Psoas muscle (tissue), 8 donors: ENCODE measurements around the gene COMMD2. TPM values are rescaled to one million over a fixed set of nuclear protein-coding genes. Genes with fewer than 3 reads are reported as not detected.
A peak's percentile ranks its signal among the peaks of the same experiment; 100 is the strongest.

ENCODE experiments used
- ATAC-seq, 4 donors: fragments of 200-7000 bp; cut with Tn5 transposase; one replicate each; pipeline ENCODE4 v1.9.1; 2020; ENCODE audit warnings: moderate library complexity in 3 of 4, mild to moderate bottlenecking in 2 of 4
- DNase-seq, 2 donors: peaks; one replicate each; pipeline ENCODE4 v3.0.0-alpha.2; 2020
- H3K27ac ChIP-seq: fragments of 200-600 bp; one replicate; pipeline ENCODE4 v1.8.0; 2022
- H3K27me3 ChIP-seq, 3 donors: fragments of 200-600 bp in 1 of 3; one replicate each; pipeline versions ENCODE4 v1.6.1 to v1.8.0; 2013 to 2022; ENCODE audit warnings: low read length in 2 of 3, mild to moderate bottlenecking in 2 of 3, moderate library complexity in 1 of 3; ENCODE audit not compliant: insufficient read depth in 3 of 3
- H3K36me3 ChIP-seq, 2 donors: fragments of 200-600 bp in 1 of 2; one replicate each; pipeline versions ENCODE4 v1.6.1 to v1.8.0; 2013 to 2022; ENCODE audit warnings: low read depth in 1 of 2, mild to moderate bottlenecking in 1 of 2, moderate library complexity in 1 of 2; ENCODE audit not compliant: insufficient read depth in 1 of 2
- H3K4me1 ChIP-seq: fragments of 200-600 bp; one replicate; pipeline ENCODE4 v1.8.0; 2022
- H3K4me3 ChIP-seq: fragments of 200-600 bp; one replicate; pipeline ENCODE4 v1.8.0; 2022; ENCODE audit warnings: mild to moderate bottlenecking
- H3K9me3 ChIP-seq: fragments of 200-600 bp; one replicate; pipeline ENCODE4 v1.8.0; 2022
- WGBS, 3 donors: extraction: QIAGEN DNeasy Blood & Tissue Kit; methylation state at CpG; one replicate each; pipeline versions ENCODE4 v1.1.6 to v1.1.7; 2013; 5-methylcytosine and 5-hydroxymethylcytosine counted together
- intact Hi-C, 2 donors: fragments of 100-400 bp; cut with DNase I; formaldehyde crosslinking; loops; one replicate each; pipeline versions ENCODE4 v1.11.0 to v1.14.2; 2022
- polyA plus RNA-seq, 3 donors: library from polyadenylated mRNA; stranded (reverse); fragments of 200-250 nt; gene quantifications; one replicate each; pipeline ENCODE4 v1.2.3, GENCODE V29; 2013
- total RNA-seq, 4 donors: library from RNA; stranded (reverse); fragmentation: NEBNext Ultra II Directional in 2 of 4; extraction: Animal tissue kit (Norgen Biotek cat#: 25700) in 2 of 4; gene quantifications; one replicate each; pipeline versions ENCODE4 v1.2.1 to v1.2.4, GENCODE V29; 2021 to 2023
- TF ChIP-seq, protein P1 (sequence below): fragments of 200-600 bp; IDR thresholded peaks from one replicate; pipeline ENCODE4 v1.8.0; 2022; ENCODE audit warnings: antibody characterized with exemption
- donor health status: healthy with polysubstance abuse.
- donor health status: DM: no; HTN: no; CAD: no; lungs with moderate emphysema.
- donor health status: Bipolar disorder and iron deficiency.
- donor health status: healthy.
- donor health status: DM: yes; HTN: yes; CAD: no.
- donor health status: DM: no; HTN: no; CAD: no.
- donor health status: DM: no; HTN: no; CAD: no.
- donor health status: DM: yes; HTN: yes; CAD: no.

The COMMD2 gene
- total and polyA plus RNA-seq, 7 donors: 7.7 to 22.8 (median 14.1) TPM

DNA sequence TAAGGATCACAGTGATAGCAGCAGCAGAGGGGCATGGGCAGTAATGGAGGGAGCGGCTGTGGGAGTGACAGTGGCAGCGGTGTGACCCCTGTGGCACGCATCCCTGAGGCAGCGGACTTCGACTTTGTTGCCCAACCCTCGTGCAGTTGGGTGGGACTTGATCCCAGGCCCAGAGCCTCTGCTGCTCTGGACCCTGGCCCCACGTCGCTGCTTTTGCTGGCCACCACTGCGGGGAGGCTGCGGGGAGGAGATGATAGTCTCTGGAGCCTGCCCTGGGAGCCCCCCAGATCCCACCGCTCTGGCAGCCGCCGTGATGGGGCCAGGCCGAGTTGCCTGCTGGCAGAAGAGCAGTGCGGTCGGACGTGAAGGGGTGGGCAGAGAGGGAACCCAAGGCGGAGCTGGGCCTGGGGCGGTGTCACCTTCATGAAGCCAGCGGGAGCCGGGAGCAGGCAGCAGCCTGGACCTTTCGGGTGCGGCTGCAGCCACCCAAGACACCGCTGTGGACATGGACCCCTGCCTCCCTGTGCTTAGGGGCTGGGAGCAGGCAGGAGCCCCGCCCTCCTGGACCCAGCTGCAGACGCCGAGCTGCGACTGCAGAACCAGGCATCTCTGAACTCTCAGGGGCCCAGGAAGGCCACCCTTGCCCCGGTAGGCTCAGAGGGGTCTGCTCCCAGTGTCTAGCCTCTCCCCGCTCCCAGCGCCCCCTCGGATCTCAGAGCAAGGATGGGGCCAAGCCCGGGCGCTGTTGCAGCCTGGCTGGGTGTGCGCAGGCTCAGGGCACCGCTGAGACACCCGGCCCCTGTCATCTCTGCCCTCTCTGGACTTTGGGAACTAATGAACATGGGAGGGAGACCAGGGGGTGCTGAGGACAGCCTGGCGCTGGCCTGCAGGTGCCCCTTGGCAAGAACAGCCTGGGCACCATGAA, 38.3 kb downstream of the COMMD2 start:
- Histone ChIP-seq H3K4me3 (no peak overlapping the region), H3K27ac (no peak overlapping the region), H3K27me3 (no peaks in the 10 kb centered on the region), H3K36me3 (no peaks in the 10 kb centered on the region), H3K9me3 (no peaks in the 10 kb centered on the region), H3K4me1 (no peaks in the 10 kb centered on the region)
- DNase-seq: no peak
- ATAC-seq: no peak
- TF ChIP-seq, protein P1, sequence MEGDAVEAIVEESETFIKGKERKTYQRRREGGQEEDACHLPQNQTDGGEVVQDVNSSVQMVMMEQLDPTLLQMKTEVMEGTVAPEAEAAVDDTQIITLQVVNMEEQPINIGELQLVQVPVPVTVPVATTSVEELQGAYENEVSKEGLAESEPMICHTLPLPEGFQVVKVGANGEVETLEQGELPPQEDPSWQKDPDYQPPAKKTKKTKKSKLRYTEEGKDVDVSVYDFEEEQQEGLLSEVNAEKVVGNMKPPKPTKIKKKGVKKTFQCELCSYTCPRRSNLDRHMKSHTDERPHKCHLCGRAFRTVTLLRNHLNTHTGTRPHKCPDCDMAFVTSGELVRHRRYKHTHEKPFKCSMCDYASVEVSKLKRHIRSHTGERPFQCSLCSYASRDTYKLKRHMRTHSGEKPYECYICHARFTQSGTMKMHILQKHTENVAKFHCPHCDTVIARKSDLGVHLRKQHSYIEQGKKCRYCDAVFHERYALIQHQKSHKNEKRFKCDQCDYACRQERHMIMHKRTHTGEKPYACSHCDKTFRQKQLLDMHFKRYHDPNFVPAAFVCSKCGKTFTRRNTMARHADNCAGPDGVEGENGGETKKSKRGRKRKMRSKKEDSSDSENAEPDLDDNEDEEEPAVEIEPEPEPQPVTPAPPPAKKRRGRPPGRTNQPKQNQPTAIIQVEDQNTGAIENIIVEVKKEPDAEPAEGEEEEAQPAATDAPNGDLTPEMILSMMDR: no peak
- intact Hi-C loops: loop anchor here in 1 of 2 donors (5.0 kb wide), 1 partner anchor 57 kb away; the partner anchor contains the start of gene WWTR1
- 93 to 97% (median 95%) methylated on average over 31 to 38 of the region's 38 CpGs for WGBS, 3 donors

DNA sequence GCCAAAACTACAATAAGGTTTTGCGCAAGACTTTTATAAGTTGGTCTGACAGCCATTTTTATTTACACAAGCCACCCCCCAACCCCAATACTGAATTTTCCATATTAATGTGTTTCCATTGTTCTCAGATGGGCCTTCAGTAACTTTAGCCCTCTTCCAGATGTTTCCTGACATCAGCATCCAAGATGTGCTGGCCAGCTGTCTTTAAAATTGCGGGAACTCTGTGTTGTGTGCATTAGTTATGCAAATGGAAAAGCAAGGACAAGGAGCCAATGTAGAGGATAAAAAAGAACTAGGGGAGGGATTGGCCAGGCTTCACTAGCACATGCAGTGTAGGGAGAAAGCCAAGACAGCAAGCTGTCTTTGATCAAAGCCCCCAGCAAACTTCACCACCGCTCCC, 45.4 kb downstream of the COMMD2 start:
- TF ChIP-seq, protein P1: no peak
- DNase-seq: no peak
- WGBS, 3 donors: 47 to 57% (median 55%) methylated on average over 3 of the region's 3 CpGs
- no peak for ATAC-seq
- no peaks in the 10 kb centered on the region for H3K27me3 ChIP-seq
- H3K9me3 ChIP-seq: no peaks in the 10 kb centered on the region
- intact Hi-C loops: no loop called here
- H3K36me3 ChIP-seq: no peaks in the 10 kb centered on the region
- no peak overlapping the region for H3K4me3 ChIP-seq
- no peaks in the 10 kb centered on the region for H3K4me1 ChIP-seq
- no peak overlapping the region for H3K27ac ChIP-seq

DNA sequence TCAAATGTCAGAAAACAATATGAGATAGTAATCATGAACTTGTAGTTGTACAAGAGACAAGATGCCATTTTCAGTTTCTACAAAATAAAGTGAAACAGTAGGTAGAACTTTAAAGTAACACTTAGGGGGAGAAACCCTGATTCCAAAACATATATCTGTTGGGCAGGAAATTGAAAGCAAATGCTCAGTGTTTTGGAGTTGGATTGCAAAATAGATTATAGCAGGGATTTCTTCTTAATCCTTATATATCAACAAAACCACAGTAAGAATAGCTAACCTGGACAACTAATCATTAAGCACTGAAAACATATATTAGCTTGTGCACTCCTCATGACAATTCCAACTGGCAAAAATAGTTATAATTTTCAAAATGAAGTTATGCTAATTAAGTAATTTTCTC, 46.9 kb downstream of the COMMD2 start:
- H3K4me1 ChIP-seq: no peaks in the 10 kb centered on the region
- DNase-seq (no peak), ATAC-seq (no peak)
- no peak overlapping the region for H3K4me3 ChIP-seq
- no peaks in the 10 kb centered on the region for H3K27me3 ChIP-seq
- TF ChIP-seq, protein P1: no peak
- H3K9me3 ChIP-seq: no peaks in the 10 kb centered on the region
- H3K27ac ChIP-seq: no peak overlapping the region
- intact Hi-C loops: no loop called here
- H3K36me3 ChIP-seq: no peaks in the 10 kb centered on the region

DNA sequence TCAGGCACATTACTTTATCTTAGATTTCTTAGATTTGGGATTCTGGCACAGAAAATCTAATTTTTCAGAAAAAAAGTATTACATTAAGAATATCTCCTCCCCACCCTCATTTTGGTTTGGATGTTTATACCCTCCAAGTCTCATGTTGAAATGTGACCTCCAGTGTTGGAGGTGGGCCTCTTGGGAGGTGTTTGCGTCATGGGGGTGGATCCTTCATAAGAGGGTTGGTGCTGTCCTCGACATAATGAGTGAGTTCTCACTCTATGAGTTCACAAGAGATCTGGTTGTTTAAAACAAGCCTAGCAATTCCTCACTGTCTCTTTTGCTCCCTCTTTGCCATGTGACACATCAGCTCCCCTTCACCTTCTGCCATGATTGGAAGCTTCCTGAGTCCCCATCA, 48.8 kb downstream of the COMMD2 start:
- no peaks in the 10 kb centered on the region for H3K27me3 ChIP-seq
- ATAC-seq (peak in 2 of 4 donors; percentile 46 to 61), DNase-seq (peak; percentile 63 to 80)
- WGBS, 3 donors: 75 to 81% (median 80%) methylated on average over 2 of the region's 2 CpGs
- no peak overlapping the region for H3K4me3 ChIP-seq
- H3K36me3 ChIP-seq: no peaks in the 10 kb centered on the region
- peaks cover 2% of the 10 kb centered on the region for H3K9me3 ChIP-seq
- intact Hi-C loops: loop anchor here in 1 of 2 donors (5.0 kb wide), 1 partner anchor 36 kb away; no protein-coding TSS in a partner anchor
- no peaks in the 10 kb centered on the region for H3K4me1 ChIP-seq
- TF ChIP-seq, protein P1: no peak
- H3K27ac ChIP-seq: no peak overlapping the region
